Fibroblast of skin of back (primary cell): Measurements from ENCODE around the gene RRBP1.

Source experiments
- DNase-seq: peaks from one replicate; pipeline ENCODE4 v3.0.0-alpha.2; 2013

RRBP1 gene

GRCh38 chr20:17645546-17646208, 36.4 kb downstream of the RRBP1 start:
- DNase-seq, result no peak

GRCh38 chr20:17645010-17645409, 37.0 kb downstream of the RRBP1 start:
- DNase-seq, result no peak

- no peak for DNase-seq
Observed at GRCh38 chr20:17644451-17644850, 37.6 kb downstream of the RRBP1 start.

GRCh38 chr20:17643531-17644188, 38.4 kb downstream of the RRBP1 start:
- DNase-seq, result peak; percentile 36

GRCh38 chr20:17642404-17643269, 39.4 kb downstream of the RRBP1 start:
- DNase-seq, result no peak

- DNase-seq, result no peak
Observed at GRCh38 chr20:17641993-17642392, 40.0 kb downstream of the RRBP1 start.

GRCh38 chr20:17641520-17641964, 40.5 kb downstream of the RRBP1 start:
- no peak for DNase-seq

GRCh38 chr20:17640875-17641378, 41.1 kb downstream of the RRBP1 start:
- no peak for DNase-seq

GRCh38 chr20:17640146-17640874, 41.7 kb downstream of the RRBP1 start:
- no peak for DNase-seq

GRCh38 chr20:17638835-17639407, 43.1 kb downstream of the RRBP1 start:
- no peak for DNase-seq

- no peak for DNase-seq
Observed at GRCh38 chr20:17637985-17638640, 43.9 kb downstream of the RRBP1 start.

- no peak for DNase-seq
Observed at GRCh38 chr20:17637413-17637780, 44.6 kb downstream of the RRBP1 start.

- DNase-seq, result no peak
Observed at GRCh38 chr20:17636523-17637412, 45.3 kb downstream of the RRBP1 start.

- no peak for DNase-seq
Observed at GRCh38 chr20:17635332-17636244, 46.5 kb downstream of the RRBP1 start.

GRCh38 chr20:17634661-17635331, 47.2 kb downstream of the RRBP1 start:
- DNase-seq, result no peak

GRCh38 chr20:17633850-17634500, 48.1 kb downstream of the RRBP1 start:
- no peak for DNase-seq

GRCh38 chr20:17633221-17633849, 48.7 kb downstream of the RRBP1 start:
- no peak for DNase-seq
